Nephron progenitor cell (in vitro differentiated cells): Measurements from ENCODE around the gene ADTRP.

ENCODE experiments used
- DNase-seq: peaks from one replicate; pipeline ENCODE4 v3.0.0; 2021
- H3K27ac Mint-ChIP-seq: 2 replicates; pipeline ENCODE4 v1.8.0; 2021; ENCODE audit warnings: mild to moderate bottlenecking, moderate library complexity, mixed read lengths
- H3K27me3 Mint-ChIP-seq: 2 replicates; pipeline ENCODE4 v1.8.0; 2021; ENCODE audit warnings: mild to moderate bottlenecking, low read depth, mixed read lengths; ENCODE audit not compliant: poor library complexity
- H3K36me3 Mint-ChIP-seq: 2 replicates; pipeline ENCODE4 v1.8.0; 2021; ENCODE audit warnings: low read depth, mixed read lengths
- H3K4me1 Mint-ChIP-seq: 2 replicates; pipeline ENCODE4 v1.8.0; 2021; ENCODE audit warnings: mixed read lengths
- H3K4me3 Mint-ChIP-seq: 2 replicates; pipeline ENCODE4 v1.8.0; 2021; ENCODE audit warnings: mild to moderate bottlenecking, moderate library complexity, mixed read lengths
- H3K9me3 Mint-ChIP-seq: 2 replicates; pipeline ENCODE4 v1.8.0; 2021; ENCODE audit warnings: mild to moderate bottlenecking, moderate library complexity, mixed read lengths
- TF ChIP-seq, protein P1 (sequence below): fragments of 200-600 bp; sonication (generic); IDR thresholded peaks from 2 replicates; pipeline ENCODE4 v1.5.0; 2021; ENCODE audit warnings: antibody characterized with exemption

ADTRP gene

DNA sequence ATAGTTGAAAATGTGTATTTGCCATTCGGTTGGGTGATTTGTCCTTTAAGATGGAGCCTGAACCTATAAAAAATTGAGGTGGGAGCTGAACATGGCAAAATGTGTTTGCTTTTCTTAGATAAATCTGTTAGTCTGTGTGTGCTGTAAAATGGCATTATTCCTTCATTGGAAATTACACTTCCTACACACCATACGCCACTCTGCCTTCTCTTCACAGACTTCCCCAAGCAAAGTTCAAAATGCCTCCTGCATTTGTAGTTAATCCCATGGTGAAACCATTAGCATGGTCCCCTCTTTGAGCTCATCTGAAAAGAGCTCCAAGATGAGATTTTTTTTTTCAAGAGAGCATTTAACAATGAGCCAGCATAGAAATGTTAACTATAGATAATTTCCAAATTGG is 567 bp downstream of the ADTRP start:
- Mint-ChIP-seq H3K27ac (no peak overlapping the region), H3K4me3 (no peak overlapping the region), H3K36me3 (no peaks in the 10 kb centered on the region), H3K9me3 (peaks cover 3% of the 10 kb centered on the region), H3K4me1 (peaks cover 22% of the 10 kb centered on the region), H3K27me3 (peaks cover 3% of the 10 kb centered on the region)
- DNase-seq: no peak
- TF ChIP-seq, protein P1, sequence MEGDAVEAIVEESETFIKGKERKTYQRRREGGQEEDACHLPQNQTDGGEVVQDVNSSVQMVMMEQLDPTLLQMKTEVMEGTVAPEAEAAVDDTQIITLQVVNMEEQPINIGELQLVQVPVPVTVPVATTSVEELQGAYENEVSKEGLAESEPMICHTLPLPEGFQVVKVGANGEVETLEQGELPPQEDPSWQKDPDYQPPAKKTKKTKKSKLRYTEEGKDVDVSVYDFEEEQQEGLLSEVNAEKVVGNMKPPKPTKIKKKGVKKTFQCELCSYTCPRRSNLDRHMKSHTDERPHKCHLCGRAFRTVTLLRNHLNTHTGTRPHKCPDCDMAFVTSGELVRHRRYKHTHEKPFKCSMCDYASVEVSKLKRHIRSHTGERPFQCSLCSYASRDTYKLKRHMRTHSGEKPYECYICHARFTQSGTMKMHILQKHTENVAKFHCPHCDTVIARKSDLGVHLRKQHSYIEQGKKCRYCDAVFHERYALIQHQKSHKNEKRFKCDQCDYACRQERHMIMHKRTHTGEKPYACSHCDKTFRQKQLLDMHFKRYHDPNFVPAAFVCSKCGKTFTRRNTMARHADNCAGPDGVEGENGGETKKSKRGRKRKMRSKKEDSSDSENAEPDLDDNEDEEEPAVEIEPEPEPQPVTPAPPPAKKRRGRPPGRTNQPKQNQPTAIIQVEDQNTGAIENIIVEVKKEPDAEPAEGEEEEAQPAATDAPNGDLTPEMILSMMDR: no peak

DNA sequence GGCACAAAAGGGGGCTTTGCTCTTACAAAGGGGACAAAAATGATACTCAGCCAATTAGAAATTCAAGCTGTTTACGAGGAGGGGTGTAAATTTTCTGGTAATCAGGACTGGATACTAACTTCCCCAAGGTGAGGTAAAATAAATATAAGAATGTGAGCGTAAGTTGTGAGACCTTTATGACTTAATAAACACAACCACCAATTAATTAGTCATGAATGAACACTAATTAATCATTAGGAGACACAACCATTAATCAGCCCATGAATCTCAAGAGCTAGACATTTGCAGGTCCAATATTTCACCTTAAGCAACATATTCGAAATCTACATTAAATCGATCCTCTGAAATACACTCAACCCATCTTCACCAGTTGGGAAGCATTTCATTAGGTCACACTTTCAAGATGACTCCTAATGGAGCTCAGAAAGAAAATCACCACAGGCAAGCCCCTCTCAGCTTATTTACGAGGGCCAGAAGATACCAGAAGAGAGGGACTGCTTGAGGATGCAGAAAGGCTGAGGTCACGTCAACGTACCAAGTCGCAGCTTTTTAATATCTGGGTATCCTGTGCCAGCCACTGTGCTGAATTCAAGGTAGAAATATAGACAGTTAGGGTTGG is 2.7 kb downstream of the ADTRP start:
- H3K9me3 Mint-ChIP-seq: no peaks in the 10 kb centered on the region
- no peak overlapping the region for H3K4me3 Mint-ChIP-seq
- no peak for DNase-seq
- H3K27ac Mint-ChIP-seq: no peak overlapping the region
- no peaks in the 10 kb centered on the region for H3K36me3 Mint-ChIP-seq
- H3K4me1 Mint-ChIP-seq: peaks cover 44% of the 10 kb centered on the region
- H3K27me3 Mint-ChIP-seq: peaks cover 4% of the 10 kb centered on the region
- TF ChIP-seq, protein P1: no peak

DNA sequence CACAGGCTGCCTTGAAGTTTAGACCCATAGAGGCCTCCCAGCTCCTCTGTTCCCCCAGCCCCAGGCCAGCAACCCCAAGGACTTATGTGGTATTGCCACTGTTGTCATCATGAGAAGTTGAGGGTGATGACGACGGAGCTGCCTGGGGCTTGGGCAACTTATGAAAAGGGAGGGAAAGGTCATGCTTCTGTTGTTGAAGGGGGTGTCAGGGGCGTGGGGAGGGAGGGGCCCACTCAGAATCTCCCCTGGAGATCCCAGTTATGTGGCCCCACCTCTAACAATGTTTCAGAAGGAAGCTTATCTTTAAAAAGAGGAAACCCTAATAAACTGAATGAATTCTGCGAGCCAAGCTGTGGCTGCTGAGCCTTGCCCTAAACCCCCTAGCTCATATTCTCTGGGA is 4.2 kb downstream of the ADTRP start:
- no peak for DNase-seq
- no peak overlapping the region for H3K27ac Mint-ChIP-seq
- TF ChIP-seq, protein P1: no peak

GRCh38 chr6:11773581-11773980 is 5.0 kb downstream of the ADTRP start:
- Mint-ChIP-seq H3K27me3 (peaks cover 4% of the 10 kb centered on the region), H3K9me3 (no peaks in the 10 kb centered on the region), H3K36me3 (no peaks in the 10 kb centered on the region), H3K27ac (no peak overlapping the region), H3K4me1 (peaks cover 57% of the 10 kb centered on the region), H3K4me3 (no peak overlapping the region)
- no peak for DNase-seq
- TF ChIP-seq, protein P1: no peak

More for the DNA sequence above, 4.2 kb downstream of the ADTRP start:
- H3K9me3 Mint-ChIP-seq: no peaks in the 10 kb centered on the region
- peaks cover 57% of the 10 kb centered on the region for H3K4me1 Mint-ChIP-seq
- H3K4me3 Mint-ChIP-seq: no peak overlapping the region
- H3K27me3 Mint-ChIP-seq: peaks cover 4% of the 10 kb centered on the region
- no peaks in the 10 kb centered on the region for H3K36me3 Mint-ChIP-seq

GRCh38 chr6:11773013-11773412 is 5.6 kb downstream of the ADTRP start:
- Mint-ChIP-seq H3K36me3 (no peaks in the 10 kb centered on the region), H3K27ac (no peak overlapping the region), H3K9me3 (no peaks in the 10 kb centered on the region), H3K4me3 (no peak overlapping the region), H3K4me1 (peaks cover 59% of the 10 kb centered on the region), H3K27me3 (peaks cover 4% of the 10 kb centered on the region)
- TF ChIP-seq, protein P1: no peak
- DNase-seq: no peak

DNA sequence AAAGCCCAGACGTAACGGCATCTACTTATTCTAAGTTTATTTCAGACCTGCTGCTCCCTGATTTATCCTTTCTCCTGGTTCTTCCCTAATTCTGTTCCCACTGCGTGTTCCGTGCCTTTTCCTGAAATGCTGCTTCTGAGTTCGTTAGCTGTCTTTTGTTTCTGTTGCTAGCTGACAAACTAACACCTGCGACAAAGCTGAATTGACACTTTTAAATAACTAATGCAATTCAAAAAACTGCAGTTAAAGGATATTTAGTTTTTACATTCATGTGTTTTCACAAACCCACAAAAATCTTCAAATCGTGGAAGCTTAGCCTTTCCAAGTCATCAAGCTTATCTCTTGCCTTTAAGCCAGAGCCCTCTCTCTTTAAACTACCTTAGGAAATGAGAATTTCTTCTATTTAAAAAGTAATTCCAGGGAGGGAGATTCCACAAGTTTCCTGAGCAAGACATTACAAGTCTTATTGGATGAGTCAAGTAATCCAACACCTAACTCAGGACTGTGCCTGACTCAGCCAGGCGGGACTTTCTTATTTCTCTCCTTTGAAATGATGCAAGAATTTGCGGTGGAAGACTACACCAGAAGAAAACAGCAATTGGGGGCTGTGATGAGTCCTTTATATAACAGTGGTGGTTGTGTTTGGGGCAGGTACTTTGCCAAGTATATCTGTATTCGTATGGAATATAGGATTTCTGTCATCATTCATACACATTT is 6.3 kb downstream of the ADTRP start:
- TF ChIP-seq, protein P1: no peak
- Mint-ChIP-seq H3K36me3 (no peaks in the 10 kb centered on the region), H3K27me3 (peaks cover 4% of the 10 kb centered on the region), H3K27ac (peak overlapping the region; percentile 2), H3K4me1 (peaks cover 59% of the 10 kb centered on the region), H3K4me3 (no peak overlapping the region), H3K9me3 (no peaks in the 10 kb centered on the region)
- no peak for DNase-seq
